OCI-LY3 (cell line): Measurements from ENCODE around the gene DAAM2.

ENCODE experiments used
- EZH2phosphoT487 ChIP-seq: fragments of 200-600 bp; shearing (Covaris generic); IDR thresholded peaks from 2 replicates; pipeline ENCODE4 v1.6.1; 2018; ENCODE audit warnings: antibody characterized with exemption, mixed run types, low read depth
- TF ChIP-seq, protein P1 (sequence below): fragments of 200-600, 300-600 bp; sonication (generic); IDR thresholded peaks from 2 replicates; pipeline ENCODE4 v1.5.1; 2014; ENCODE audit warnings: antibody characterized with exemption, low read length, low read depth

DNA sequence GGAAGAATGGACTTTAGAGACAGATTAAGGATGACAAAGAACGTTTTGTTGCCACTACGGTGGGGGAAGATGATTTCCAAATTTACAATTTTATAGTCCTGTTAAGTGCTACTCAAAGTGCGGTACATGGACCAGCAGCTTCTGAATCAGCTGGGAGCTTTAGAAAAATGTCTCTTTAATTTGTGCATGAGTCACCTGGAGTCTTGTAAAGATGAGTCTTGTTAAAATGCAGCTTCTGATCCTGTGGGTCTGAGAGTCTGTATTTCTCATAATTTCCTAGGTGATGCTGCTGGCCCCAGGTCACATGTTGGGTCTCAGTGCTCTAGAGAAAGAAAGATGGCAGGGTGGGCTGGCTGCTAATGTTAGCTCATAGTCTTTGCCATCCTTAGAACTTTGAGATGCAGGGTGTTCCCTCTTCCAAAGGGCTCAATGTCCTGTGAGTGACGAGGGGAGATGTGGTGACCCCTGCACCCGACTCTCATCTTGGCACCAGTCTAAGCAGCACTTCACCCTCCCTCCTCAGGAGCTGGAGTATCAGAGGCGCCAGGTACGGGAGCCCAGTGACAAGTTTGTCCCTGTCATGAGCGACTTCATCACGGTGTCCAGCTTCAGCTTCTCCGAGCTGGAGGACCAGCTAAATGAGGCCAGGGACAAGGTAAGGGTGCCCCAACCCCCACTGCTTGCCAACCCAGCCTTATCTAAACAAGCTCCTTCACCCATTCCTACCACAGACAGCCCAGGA lies 107.5 kb downstream of the DAAM2 start:
- TF ChIP-seq, protein P1, sequence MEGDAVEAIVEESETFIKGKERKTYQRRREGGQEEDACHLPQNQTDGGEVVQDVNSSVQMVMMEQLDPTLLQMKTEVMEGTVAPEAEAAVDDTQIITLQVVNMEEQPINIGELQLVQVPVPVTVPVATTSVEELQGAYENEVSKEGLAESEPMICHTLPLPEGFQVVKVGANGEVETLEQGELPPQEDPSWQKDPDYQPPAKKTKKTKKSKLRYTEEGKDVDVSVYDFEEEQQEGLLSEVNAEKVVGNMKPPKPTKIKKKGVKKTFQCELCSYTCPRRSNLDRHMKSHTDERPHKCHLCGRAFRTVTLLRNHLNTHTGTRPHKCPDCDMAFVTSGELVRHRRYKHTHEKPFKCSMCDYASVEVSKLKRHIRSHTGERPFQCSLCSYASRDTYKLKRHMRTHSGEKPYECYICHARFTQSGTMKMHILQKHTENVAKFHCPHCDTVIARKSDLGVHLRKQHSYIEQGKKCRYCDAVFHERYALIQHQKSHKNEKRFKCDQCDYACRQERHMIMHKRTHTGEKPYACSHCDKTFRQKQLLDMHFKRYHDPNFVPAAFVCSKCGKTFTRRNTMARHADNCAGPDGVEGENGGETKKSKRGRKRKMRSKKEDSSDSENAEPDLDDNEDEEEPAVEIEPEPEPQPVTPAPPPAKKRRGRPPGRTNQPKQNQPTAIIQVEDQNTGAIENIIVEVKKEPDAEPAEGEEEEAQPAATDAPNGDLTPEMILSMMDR, result no peak
- TF ChIP-seq EZH2phosphoT487, result no peak
